ENCODE results near the gene MOB2. TPM values are rescaled to one million over a fixed set of nuclear protein-coding genes. Genes with fewer than 3 reads are reported as not detected.

The MOB2 gene
- total RNA-seq, 1 donor from 2014 or later = 50.4 TPM

DNA sequence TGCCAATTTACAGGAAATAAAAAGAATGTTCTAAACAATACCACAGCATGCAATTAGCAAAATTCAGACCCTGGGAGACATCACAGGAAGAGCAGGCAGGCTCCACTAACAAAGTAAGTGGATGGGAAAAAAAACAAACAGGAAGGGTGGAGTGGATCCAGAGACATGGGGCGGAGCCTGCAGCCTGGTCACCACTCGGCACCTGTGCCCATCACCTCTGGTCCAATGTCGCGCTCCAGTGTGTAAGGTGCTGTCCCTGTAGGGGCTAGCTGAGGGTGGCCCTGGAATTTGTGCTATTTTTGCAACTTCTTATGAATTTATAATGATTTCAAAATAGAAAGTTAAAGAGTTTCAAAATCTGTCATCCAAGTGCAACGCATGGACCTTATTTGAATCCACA, 11.0 kb upstream of the MOB2 start:
- no peak for ATAC-seq
- H3K27ac ChIP-seq = no peak overlapping the region
- H3K36me3 ChIP-seq = peaks cover 13% of the 10 kb centered on the region

DNA sequence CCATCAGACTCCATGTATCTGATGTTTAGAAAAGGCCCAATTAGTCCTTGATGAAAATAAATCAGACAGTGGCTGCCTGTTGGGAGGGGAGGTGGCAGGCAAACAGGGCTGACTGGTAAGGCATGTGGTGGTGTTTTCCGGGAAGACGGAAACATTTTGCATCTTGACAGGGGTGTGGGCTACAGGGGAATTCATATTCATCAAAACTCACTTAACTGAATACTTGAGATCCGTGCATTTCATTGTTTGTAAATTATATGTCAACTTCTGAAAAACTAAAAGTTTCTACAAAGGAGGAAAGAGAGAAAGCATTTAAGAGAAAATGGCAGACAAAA, 10.1 kb upstream of the MOB2 start:
- Histone ChIP-seq H3K9me3 (no peaks in the 10 kb centered on the region), H3K4me3 (no peak overlapping the region), H3K27me3 (ENCODE audit: low read depth) (no peaks in the 10 kb centered on the region), H3K27ac (no peak overlapping the region), H3K36me3 (peaks cover 13% of the 10 kb centered on the region), H3K4me1 (peaks cover 43% of the 10 kb centered on the region)
- ATAC-seq = no peak
- DNase-seq = no peak
- TF ChIP-seq, protein P1, sequence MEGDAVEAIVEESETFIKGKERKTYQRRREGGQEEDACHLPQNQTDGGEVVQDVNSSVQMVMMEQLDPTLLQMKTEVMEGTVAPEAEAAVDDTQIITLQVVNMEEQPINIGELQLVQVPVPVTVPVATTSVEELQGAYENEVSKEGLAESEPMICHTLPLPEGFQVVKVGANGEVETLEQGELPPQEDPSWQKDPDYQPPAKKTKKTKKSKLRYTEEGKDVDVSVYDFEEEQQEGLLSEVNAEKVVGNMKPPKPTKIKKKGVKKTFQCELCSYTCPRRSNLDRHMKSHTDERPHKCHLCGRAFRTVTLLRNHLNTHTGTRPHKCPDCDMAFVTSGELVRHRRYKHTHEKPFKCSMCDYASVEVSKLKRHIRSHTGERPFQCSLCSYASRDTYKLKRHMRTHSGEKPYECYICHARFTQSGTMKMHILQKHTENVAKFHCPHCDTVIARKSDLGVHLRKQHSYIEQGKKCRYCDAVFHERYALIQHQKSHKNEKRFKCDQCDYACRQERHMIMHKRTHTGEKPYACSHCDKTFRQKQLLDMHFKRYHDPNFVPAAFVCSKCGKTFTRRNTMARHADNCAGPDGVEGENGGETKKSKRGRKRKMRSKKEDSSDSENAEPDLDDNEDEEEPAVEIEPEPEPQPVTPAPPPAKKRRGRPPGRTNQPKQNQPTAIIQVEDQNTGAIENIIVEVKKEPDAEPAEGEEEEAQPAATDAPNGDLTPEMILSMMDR (IDR thresholded peaks at IDR 0.05) = no peak
- intact Hi-C loops (cut with DNase I) = no loop called here

More for the DNA sequence above, 11.0 kb upstream of the MOB2 start:
- TF ChIP-seq, protein P1 (IDR thresholded peaks at IDR 0.05) = no peak
- Histone ChIP-seq H3K27me3 (ENCODE audit: low read depth) (no peaks in the 10 kb centered on the region), H3K9me3 (no peaks in the 10 kb centered on the region), H3K4me3 (no peak overlapping the region), H3K4me1 (peaks cover 41% of the 10 kb centered on the region)
- intact Hi-C loops (cut with DNase I) = no loop called here
- DNase-seq = peak; percentile 12

DNA sequence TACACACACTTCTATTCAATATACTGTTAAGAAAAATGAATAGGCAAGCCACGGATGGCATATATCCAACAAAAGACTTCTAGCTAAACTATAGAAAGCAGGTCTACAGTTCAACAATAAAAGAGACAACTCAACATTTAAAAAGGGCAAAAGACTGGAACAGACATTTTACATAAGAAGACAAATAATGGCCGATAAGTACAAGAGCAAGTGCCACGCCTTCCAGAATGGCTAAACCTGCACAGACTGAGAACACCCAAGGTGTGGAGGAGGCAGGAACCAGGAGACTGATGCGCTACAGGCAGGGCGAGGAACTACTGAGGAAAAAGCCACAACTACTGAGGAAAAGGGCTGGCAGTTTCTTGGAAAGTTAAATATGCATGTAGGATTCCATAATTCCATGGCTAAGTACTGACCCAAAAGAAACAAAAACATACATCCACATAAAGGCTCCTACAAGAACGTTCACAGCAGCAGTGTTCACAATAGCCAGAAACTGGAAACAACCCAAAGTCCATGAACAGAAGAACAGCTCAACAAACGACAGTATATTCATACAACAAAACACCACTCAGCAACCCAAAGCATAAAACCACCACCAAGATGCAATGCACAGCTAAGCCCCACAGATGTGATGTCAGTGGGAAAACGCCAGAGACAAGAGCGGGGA, 9.6 kb upstream of the MOB2 start:
- Histone ChIP-seq H3K27me3 (ENCODE audit: low read depth) (no peaks in the 10 kb centered on the region), H3K4me3 (no peak overlapping the region), H3K4me1 (peaks cover 43% of the 10 kb centered on the region), H3K36me3 (peaks cover 13% of the 10 kb centered on the region), H3K9me3 (no peaks in the 10 kb centered on the region), H3K27ac (no peak overlapping the region)
- TF ChIP-seq, protein P1 (IDR thresholded peaks at IDR 0.05) = no peak
- peak; percentile 14 for DNase-seq
- no peak for ATAC-seq
- intact Hi-C loops (cut with DNase I) = no loop called here

DNA sequence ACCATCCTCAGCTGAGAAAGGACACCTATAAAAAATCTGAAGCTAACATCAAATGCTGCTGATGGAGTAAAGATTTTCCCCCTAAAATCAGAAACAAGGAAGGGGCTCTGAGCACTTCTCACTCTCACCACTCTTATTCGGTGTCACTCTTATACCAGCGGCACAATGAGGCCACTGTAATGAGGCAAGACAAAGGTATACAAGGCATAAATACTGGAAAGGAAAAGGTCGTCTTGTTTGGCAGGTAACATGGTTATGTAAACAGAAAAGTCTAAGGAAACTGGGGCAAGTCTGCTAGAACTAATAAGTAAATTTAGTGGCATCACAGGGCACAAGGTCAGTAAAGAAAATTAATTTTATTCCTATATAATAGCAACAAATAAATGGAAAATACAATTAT, 8.1 kb upstream of the MOB2 start:
- DNase-seq (no peak), ATAC-seq (no peak)
- Histone ChIP-seq H3K4me1 (peaks cover 50% of the 10 kb centered on the region), H3K27ac (no peak overlapping the region), H3K27me3 (ENCODE audit: low read depth) (no peaks in the 10 kb centered on the region), H3K9me3 (no peaks in the 10 kb centered on the region), H3K36me3 (peaks cover 2% of the 10 kb centered on the region), H3K4me3 (no peak overlapping the region)
- TF ChIP-seq, protein P1 (IDR thresholded peaks at IDR 0.05) = no peak
- intact Hi-C loops (cut with DNase I) = no loop called here

DNA sequence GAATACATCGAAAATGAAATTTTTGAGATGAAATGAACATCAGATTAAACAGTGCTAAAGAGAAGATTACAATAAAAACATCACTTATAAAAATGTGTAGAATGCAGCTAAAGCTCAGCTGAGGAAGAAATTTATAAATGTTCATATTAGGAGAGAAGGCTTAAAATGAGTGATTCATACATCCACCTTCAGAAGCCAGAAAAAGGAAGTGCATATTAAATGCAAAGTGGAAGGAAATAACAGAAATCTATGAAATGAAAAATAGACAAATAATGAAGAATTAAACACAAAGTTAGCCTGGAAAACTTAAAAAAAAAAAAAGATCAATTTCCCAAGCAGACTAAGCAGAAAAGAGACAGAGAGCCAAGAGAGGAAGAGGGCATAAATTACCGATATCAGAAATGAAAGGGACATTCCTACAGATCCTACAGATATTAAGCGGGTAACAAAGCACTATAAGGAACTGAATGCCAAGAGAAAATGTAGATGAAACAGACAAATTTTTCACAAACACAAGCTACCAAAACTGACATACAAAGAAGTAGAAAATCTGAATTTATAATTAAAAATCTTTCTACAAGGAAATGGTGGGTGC, 7.2 kb upstream of the MOB2 start:
- intact Hi-C loops (cut with DNase I) = no loop called here
- H3K27ac ChIP-seq = no peak overlapping the region
- peaks cover 53% of the 10 kb centered on the region for H3K4me1 ChIP-seq
- ATAC-seq (no peak), DNase-seq (no peak)
- no peak overlapping the region for H3K4me3 ChIP-seq
- no peaks in the 10 kb centered on the region for H3K9me3 ChIP-seq
- no peaks in the 10 kb centered on the region for H3K36me3 ChIP-seq
- TF ChIP-seq, protein P1 (IDR thresholded peaks at IDR 0.05) = no peak
- no peaks in the 10 kb centered on the region for H3K27me3 ChIP-seq (ENCODE audit: low read depth)

Measured in lower lobe of right lung (tissue), 2 donors.